ENCODE results near the gene NKAIN2. TPM values are rescaled to one million over a fixed set of nuclear protein-coding genes. Genes with fewer than 3 reads are reported as not detected.
"Not testable (repeated sequence)": the region's sequence is repeated elsewhere in the genome, so short reads cannot be mapped to it uniquely, and the experiment has no call there.

The NKAIN2 gene
- total RNA-seq, 1 experiment from 2014 or later: not detected

DNA sequence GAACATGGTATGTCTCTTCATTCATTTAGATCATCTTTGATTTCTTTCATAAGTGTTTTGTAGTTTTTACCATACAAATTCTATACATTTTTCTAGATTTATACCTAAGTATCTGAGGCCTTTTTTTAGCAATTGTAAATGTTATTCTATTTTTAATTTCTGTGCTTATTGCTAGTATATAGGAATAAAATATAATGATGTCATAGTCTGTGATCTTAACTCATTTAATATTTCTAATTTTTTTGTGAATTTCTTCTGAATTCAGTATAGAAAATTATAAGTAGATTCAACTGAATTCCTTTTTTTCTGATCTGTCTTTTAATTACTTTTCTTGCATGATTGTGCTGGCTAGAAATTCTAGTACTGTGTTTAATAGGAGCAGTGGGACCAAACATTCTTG lies 520.6 kb downstream of the NKAIN2 start:
- no peak for DNase-seq (ENCODE audit: low read depth)

DNA sequence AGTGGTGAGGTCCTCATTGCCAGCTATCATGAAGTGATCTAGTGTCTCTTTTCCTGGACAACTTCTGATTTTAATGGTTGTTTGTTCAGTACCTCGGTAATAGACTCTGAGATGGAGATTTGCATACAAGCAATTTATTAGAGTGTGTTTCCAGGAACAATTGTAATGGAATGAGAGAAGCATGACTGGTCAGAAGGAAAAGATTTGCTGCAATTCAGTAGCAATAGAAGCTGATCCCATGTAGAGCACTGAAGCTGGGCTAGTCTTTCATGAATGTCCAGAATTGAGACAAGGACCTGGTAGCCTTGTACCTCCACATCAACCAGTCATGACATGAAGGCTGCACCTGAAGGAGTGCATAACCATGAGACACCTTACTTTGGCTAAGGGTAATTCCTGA lies 526.5 kb downstream of the NKAIN2 start:
- no peak for DNase-seq (ENCODE audit: low read depth)

DNA sequence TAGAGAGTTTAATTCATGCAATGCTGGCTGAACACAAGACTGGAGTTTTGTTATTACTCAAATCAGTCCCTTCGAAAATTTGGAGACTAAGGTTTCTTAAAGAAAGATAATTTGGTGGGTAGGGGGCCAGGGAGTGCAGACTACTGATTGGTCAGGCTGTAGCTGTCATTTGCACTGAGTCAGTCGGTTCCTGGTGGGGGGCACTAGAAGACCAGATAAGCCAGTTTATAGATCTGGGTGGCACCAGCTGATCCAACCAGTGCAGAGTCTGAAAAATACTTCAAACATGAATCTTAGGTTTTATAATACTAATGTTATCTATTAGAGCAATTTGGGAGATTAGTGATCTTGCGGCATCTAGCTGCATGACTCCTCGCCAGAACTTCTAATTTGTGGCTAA lies 530.7 kb downstream of the NKAIN2 start:
- no peak for DNase-seq (ENCODE audit: low read depth)

DNA sequence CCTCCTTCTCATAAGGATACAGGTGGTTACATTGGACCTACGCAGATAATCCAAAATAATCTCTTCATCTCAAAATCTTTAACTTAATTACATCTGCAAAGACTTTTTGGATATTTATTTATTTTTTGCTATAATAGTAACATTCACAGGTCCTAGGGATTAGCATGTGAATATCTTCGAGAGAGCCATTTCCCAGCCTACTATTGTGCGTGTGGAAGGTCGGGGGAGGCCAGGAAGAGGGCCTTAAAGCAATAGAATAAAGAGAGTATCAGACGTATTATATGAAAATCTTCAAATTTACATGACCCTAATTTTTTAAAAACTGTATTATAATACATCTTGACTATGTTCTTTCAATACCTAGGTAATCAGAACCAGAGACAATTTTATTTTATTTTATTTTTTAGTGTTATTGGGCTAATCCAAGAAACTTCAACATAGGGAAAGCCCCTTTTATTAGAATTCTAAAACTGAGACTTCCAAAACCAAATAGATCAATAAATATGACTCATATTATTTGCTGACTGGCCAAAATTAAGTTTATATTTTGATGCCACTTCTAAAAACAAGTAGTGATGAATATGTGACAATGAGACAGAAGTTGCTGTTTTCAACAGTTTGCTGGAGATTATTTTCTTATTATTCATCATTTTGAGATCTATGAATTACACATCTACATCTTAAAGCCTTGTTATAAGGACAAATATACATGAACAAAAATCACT lies 536.1 kb downstream of the NKAIN2 start:
- DNase-seq (ENCODE audit: low read depth): no peak

DNA sequence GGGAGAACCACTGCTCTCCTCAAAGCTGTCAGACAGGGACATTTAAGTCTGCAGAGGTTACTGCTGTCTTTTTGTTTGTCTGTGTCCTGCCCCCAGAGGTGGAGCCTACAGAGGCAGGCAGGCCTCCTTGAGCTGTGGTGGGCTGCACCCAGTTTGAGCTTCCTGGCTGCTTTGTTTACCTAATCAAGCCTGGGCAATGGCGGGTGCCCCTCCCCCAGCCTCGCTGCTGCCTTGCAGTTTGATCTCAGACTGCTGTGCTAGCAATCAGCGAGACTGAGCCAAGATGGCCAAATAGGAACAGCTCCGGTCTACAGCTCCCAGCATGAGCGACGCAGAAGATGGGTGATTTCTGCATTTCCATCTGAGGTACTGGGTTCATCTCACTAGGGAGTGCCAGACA lies 544.7 kb downstream of the NKAIN2 start:
- not testable (repeated sequence) for DNase-seq (ENCODE audit: low read depth)

DNA sequence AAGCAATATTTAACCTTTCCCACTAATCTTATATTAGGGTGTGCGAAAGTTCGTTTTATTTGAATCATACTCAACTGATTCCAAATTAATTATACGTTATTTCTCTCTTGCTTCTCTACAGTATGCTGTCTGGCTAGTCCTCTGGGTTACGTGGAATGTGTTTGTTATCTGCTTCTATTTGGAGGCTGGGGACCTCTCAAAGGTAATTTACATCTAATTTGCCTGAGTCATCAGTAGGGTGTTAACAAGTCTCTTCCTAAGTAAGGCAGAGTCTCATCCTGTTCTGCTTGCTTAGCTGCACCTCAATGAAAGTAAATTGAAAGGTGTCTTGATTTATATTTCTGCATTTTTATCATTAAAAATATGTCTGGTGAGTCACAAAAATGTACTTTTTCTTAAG lies 551.5 kb downstream of the NKAIN2 start:
- DNase-seq (ENCODE audit: low read depth): no peak

DNA sequence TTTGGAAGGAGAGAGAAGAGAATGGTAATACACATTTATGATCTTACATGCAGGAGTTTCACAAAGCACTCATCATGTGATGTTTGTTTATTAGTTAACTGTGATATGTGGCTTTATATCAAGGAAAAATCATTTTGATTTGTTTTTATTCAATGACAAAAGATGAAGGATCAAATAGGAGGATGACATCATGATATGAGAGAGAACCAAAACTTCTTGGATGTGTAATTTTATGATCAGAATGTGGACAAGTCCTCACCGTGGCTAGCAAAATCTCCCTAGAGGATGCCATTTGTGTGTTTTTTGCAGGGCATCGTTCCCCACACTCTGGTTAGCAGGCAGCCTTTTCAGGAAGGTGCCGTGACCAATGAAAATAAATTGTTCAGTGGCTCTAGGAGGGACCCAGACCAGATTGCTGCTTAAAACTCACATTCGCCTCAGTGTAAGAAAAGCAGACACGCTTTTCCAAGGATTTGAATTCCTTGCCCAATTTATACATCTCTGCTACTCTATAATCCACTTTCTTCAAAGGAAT lies 552.7 kb downstream of the NKAIN2 start:
- DNase-seq (ENCODE audit: low read depth): no peak

DNA sequence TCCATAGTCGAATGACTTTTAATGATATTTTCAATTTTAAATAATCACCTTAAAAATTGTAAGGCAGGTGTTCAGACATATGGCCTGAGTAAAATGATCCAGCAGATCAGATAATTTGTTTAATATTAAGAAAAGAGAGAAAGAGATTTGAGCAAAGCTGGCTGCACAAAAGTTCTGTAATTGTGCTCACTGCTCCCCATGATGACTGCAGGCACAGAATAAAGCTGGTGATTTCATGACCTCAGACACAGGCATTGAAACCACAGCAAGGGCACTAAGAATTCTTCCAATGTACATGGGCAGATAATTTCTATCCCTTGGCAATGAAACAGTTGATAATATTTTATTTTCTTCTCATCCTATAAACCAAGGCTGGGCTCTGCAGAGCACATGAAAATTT lies 553.1 kb downstream of the NKAIN2 start:
- no peak for DNase-seq (ENCODE audit: low read depth)

DNA sequence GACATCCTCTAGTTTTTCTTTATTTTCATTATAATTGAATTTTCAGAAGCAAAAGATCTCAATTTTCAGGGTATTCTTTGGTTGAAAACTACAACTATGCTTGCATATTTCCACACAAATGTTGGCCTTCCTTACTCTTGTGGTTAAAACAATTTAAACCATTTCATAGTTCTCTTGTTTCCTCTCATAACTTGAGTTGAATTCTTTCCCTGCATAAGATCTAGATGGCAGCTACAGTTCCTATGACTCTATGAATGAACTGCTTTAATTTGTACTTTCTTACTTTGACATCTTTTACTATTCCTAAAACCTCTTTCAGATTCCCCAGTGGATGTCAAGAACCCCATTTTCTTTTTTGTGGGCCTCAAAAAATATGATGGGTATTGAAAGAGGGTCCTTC lies 564.5 kb downstream of the NKAIN2 start:
- no peak for DNase-seq (ENCODE audit: low read depth)

DNA sequence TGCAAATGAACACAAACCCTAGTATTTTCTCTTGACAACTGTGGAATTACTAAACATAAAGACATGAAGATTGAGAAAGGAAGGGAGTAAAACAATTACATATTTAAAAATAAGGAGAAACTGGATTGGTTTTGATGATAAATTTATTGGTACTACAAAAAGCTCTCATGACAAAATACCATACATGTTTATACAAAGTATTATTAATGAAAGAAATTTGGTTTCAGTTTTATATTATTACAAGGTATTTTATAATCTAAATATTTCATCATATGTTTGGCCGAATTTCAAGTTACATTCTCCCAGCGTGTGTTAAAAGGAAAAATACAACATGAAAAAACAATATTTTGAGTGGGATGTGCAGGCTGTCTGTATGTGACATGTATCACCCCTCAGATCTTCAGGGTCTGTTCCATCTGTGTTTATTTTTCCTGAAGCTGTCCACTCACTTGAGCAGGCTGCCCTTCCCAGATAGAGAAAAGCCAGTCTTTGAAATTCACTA lies 568.4 kb downstream of the NKAIN2 start:
- DNase-seq (ENCODE audit: low read depth): no peak

DNA sequence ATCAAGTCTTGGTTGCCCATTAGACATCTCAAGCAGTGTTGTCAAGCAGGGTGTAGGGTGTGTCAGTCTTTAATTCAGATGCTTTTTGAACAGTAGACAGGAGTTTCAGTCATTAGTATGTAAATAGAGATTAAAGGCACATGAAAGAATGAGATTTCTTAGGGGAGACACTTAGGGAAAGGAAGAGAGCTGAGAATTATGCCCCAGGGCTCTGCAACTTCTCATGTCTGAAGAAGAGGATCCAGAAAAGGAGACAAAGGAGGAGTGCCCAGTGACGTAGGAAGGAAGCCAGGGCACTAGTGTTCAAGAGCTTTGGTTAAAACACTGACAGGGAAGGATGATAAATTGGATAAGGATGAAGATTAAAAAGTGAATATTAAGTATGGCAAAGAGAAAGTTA lies 569.7 kb downstream of the NKAIN2 start:
- DNase-seq (ENCODE audit: low read depth): no peak

DNA sequence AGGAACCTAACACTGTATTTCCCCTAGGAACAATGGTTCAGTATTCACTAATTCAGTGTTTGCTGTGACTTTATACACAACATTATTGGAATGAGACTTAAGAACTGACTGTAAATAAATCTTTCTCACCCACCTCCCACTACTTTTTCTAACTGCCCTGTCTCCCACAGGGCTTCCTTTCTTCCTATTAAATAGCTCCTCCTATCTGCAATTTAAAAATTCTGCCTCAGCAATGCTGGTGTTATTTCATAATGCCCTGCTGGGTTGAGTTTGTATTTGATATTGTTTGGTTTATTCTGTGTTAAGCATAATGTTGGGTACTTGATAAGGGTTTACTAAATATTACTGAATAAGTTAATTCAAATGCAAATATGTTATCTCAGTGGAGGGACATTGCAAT lies 585.5 kb downstream of the NKAIN2 start:
- DNase-seq (ENCODE audit: low read depth): no peak

DNA sequence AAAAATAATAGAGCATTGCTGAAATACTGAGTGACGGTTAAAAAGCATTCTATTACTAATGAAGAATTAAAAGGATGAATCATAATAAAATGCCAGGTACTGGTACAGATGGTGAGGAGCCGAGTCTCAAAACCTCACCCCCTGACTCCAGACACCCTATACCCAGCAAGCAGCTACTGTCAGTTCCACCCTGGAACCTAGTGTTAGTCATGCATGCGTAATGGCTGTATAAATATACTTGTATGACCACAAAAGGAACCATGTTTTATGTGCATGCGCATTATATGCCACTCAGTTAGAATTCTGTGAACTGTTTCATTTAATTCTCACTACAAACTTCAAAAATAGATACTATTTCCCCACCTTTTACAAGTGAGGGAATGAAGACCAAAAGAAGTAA lies 589.9 kb downstream of the NKAIN2 start:
- DNase-seq (ENCODE audit: low read depth): no peak

DNA sequence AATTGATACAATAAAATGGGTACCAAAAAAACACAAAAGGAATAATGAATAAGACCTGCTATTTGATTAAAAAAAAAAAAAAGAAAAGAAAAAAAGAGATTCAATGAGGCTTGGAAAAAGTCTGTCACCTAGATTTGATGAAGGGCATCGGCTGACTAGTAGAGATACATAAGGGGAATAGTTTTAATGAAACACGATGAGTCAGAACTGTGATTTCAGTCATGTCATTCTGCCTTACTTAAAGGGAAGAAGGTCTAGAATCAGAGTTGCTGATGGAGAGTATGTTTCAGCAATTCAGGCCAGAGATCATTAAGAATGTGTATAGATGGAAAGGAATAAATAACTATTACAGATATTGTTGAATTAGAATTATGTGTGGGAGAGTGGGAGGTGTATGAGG lies 592.7 kb downstream of the NKAIN2 start:
- DNase-seq (ENCODE audit: low read depth): no peak

DNA sequence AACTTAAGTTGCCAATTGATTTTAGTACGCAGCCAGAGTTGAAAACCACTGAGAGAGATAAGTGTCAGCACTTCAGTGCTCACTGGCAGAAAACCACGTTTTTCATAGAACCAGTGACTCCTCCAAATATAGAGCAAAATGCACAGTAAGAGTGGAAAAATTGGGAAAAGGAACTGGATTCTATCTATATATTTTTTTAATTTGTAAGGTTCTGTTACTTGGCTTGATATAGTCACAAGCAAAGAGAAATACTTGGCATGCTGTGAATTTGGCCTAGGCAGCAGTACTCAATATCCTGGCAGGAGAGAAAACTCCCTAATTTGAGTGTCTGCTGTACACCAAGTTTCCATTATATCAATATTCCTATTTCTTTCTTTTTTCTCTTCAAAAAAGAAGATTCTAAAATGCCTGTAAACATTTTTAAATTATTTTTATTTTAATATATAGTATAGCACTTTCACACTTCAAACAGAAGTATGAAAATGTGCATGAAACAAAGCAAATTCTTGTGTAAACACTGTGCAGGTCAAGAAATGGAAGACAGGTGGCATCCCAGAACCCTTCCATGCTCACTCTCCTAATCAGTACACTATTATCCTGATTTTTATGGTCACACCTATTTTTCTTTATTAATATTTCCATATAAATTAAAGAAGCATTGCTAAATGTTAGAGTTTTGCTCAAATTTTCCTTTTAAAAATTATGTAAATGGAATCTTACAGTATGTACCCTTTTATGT lies 596.8 kb downstream of the NKAIN2 start:
- no peak for DNase-seq (ENCODE audit: low read depth)

DNA sequence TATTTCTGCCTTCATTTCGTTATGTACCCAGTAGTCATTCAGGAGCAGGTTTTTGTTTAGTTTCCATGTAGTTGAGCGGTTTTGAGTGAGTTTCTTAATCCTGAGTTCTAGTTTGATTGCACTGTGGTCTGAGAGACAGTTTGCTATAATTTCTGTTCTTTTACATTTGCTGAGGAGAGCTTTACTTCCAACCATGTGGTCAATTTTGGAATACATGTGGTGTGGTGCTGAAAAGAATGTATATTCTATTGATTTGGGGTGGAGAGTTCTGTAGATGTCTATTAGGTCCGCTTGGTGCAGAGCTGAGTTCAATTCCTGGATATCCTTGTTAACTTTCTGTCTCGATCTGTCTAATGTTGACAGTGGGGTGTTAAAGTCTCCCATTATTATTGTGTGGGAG lies 606.8 kb downstream of the NKAIN2 start:
- not testable (repeated sequence) for DNase-seq (ENCODE audit: low read depth)

DNA sequence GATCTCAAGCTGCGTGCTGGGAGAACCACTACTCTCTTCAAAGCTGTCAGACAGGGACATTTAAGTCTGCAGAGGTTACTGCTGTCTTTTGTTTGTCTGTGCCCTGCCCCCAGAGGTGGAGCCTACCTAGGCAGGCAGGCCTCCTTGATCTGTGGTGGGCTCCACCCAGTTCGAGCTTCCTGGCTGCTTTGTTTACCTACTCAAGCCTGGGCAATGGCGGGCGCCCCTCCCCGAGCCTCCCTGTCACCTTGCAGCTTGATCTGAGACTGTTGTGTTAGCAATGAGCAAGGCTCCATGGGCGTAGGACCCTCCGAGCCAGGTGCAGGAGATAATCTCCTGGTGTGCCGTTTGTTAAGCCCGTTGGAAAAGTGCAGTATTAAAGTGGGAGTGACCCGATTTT lies 609.0 kb downstream of the NKAIN2 start:
- DNase-seq (ENCODE audit: low read depth): not testable (repeated sequence)

DNA sequence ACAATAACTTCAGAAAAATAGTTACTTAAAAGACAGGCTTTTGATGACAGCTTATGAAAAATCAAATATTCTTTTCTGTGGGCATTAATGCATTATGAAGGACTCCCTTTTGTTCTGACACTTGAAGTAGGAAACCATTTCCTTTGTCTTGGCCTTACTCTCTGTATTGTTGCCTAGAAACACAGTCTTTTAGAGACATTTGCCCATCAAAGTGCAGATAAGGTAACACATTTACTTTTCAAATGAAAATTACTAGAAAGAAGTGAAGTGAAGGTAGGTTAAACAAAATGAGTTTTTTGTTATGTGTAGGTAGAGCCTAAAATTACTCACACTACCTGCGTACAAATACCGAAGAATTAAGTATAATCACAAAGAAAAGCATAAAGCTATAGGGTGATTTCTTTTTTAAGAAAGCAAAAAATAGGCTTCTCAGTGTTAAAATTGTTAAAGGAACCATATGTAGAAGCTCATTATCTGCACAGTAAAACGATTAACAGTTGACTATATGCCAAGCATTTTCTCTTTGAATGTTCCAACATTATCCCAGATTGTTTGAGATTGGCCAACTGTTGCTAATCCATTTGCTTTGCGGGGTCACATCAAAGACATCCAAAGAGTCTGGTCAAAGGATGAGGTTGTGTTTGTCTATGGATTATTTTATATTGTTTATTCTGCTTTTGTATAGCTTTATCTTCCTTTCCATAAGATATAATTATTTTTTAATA lies 616.6 kb downstream of the NKAIN2 start:
- DNase-seq (ENCODE audit: low read depth): no peak

DNA sequence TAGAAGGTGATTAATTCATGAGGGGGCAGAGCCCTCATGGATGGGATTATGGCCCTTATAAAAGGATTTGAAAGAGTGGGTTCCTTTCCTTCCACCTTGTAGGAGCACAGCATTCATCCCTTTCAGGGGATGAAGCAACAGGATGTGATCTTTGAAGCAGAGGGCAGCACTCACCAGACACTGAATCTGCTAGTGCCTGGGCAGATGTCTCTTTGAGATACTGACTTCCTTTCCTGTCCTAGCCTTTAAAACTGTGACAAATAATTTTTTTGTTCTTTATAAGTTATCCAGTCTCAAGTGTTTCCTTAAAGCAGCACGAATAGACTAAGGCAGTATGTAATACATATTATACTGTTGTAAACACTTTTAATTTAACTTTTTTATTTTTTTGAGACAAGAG lies 620.0 kb downstream of the NKAIN2 start:
- no peak for DNase-seq (ENCODE audit: low read depth)

DNA sequence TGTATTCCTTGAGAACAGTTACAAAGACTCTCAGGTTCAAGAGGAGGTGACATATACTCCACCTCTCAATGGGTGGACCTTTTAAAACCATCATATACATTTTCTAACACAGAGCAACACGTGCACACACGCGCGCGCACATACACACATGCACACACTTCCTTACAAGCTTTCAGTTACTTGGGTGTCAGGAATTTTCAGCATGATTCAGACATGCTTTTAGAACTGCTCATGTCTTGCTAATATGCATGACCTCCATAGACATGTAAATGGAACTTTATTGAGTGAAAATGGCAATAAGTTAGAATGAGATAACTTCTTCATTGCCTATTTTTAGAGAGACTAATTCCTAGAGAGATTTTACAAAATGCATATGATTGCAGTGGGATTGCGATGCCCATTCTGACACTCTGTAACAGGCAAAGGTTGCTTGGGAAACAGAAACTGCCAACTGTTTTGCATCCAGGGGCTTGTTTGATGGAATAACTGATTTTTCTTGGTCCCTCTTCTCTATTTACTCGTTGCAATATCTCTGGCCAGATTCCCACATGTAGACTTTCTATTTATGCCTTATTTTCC lies 627.2 kb downstream of the NKAIN2 start:
- no peak for DNase-seq (ENCODE audit: low read depth)

DNA sequence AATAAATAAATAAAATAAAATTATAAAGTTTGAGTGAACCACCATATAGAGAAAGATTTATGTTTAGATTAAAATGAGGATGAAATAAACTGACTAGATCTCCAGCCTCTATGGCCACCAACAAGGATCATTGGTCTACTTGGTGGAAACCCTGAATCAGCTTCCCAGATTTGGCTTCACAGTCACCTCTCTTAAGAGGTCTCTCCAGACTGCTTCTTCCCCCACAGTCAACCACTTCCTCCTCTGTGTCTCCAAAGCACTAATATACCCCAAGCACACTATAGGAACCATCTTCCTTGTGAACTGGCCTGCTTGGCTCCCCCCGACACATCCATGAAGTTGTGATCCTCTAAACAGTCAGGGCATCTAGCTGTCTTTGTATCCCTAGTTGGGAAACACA lies 629.0 kb downstream of the NKAIN2 start:
- DNase-seq (ENCODE audit: low read depth): no peak
